ENCODE measurements around the gene DCC.
A peak's percentile ranks its signal among the peaks of the same experiment; 100 is the strongest.

DCC gene

GRCh38 chr18:52657043-52657805, 317.2 kb downstream of the DCC start:
- no peak for DNase-seq (ENCODE audit: low read depth)
- Histone ChIP-seq H3K9ac (ENCODE audit: low read length) (no peak overlapping the region), H3K9me3 (ENCODE audit: control insufficient read depth, low read length) (no peaks in the 10 kb centered on the region), H3K4me1 (ENCODE audit: control insufficient read depth, insufficient read depth, low read length) (no peaks in the 10 kb centered on the region), H3K27me3 (replicated peaks; ENCODE audit: control insufficient read depth, insufficient read depth, low read length) (no peaks in the 10 kb centered on the region), H3K36me3 (ENCODE audit: control insufficient read depth, insufficient read depth, low read length, severe bottlenecking) (no peaks in the 10 kb centered on the region), H3K4me3 (ENCODE audit: low read length) (no peak overlapping the region)

- Histone ChIP-seq H3K27me3 (replicated peaks; ENCODE audit: control insufficient read depth, insufficient read depth, low read length) (no peaks in the 10 kb centered on the region), H3K4me3 (ENCODE audit: low read length) (no peak overlapping the region), H3K9me3 (ENCODE audit: control insufficient read depth, low read length) (no peaks in the 10 kb centered on the region), H3K4me1 (ENCODE audit: control insufficient read depth, insufficient read depth, low read length) (no peaks in the 10 kb centered on the region), H3K9ac (ENCODE audit: low read length) (no peak overlapping the region), H3K36me3 (ENCODE audit: control insufficient read depth, insufficient read depth, low read length, severe bottlenecking) (no peaks in the 10 kb centered on the region)
- no peak for DNase-seq (ENCODE audit: low read depth)
These were observed 327.6 kb downstream of the DCC start for GRCh38 chr18:52667463-52668065.

- H3K4me3 ChIP-seq (ENCODE audit: low read length) = no peak overlapping the region
- no peaks in the 10 kb centered on the region for H3K36me3 ChIP-seq (ENCODE audit: control insufficient read depth, insufficient read depth, low read length, severe bottlenecking)
- no peaks in the 10 kb centered on the region for H3K4me1 ChIP-seq (ENCODE audit: control insufficient read depth, insufficient read depth, low read length)
- no peak overlapping the region for H3K9ac ChIP-seq (ENCODE audit: low read length)
- no peaks in the 10 kb centered on the region for H3K27me3 ChIP-seq (replicated peaks; ENCODE audit: control insufficient read depth, insufficient read depth, low read length)
- no peaks in the 10 kb centered on the region for H3K9me3 ChIP-seq (ENCODE audit: control insufficient read depth, low read length)
- DNase-seq (ENCODE audit: low read depth) = peak; percentile 69
These were observed 330.9 kb downstream of the DCC start for GRCh38 chr18:52670896-52671295.

- Histone ChIP-seq H3K36me3 (ENCODE audit: control insufficient read depth, insufficient read depth, low read length, severe bottlenecking) (no peaks in the 10 kb centered on the region), H3K4me1 (ENCODE audit: control insufficient read depth, insufficient read depth, low read length) (no peaks in the 10 kb centered on the region), H3K9me3 (ENCODE audit: control insufficient read depth, low read length) (no peaks in the 10 kb centered on the region), H3K27me3 (replicated peaks; ENCODE audit: control insufficient read depth, insufficient read depth, low read length) (no peaks in the 10 kb centered on the region), H3K9ac (ENCODE audit: low read length) (no peak overlapping the region), H3K4me3 (ENCODE audit: low read length) (no peak overlapping the region)
- DNase-seq (ENCODE audit: low read depth) = no peak
These were observed 338.0 kb downstream of the DCC start for GRCh38 chr18:52678034-52678433.

GRCh38 chr18:52678551-52678950, 338.6 kb downstream of the DCC start:
- Histone ChIP-seq H3K9ac (ENCODE audit: low read length) (no peak overlapping the region), H3K4me1 (ENCODE audit: control insufficient read depth, insufficient read depth, low read length) (no peaks in the 10 kb centered on the region), H3K9me3 (ENCODE audit: control insufficient read depth, low read length) (no peaks in the 10 kb centered on the region), H3K27me3 (replicated peaks; ENCODE audit: control insufficient read depth, insufficient read depth, low read length) (no peaks in the 10 kb centered on the region), H3K36me3 (ENCODE audit: control insufficient read depth, insufficient read depth, low read length, severe bottlenecking) (no peaks in the 10 kb centered on the region), H3K4me3 (ENCODE audit: low read length) (no peak overlapping the region)
- no peak for DNase-seq (ENCODE audit: low read depth)

GRCh38 chr18:52679354-52679753, 339.4 kb downstream of the DCC start:
- Histone ChIP-seq H3K4me3 (ENCODE audit: low read length) (no peak overlapping the region), H3K4me1 (ENCODE audit: control insufficient read depth, insufficient read depth, low read length) (no peaks in the 10 kb centered on the region), H3K27me3 (replicated peaks; ENCODE audit: control insufficient read depth, insufficient read depth, low read length) (no peaks in the 10 kb centered on the region), H3K9me3 (ENCODE audit: control insufficient read depth, low read length) (no peaks in the 10 kb centered on the region), H3K9ac (ENCODE audit: low read length) (no peak overlapping the region), H3K36me3 (ENCODE audit: control insufficient read depth, insufficient read depth, low read length, severe bottlenecking) (no peaks in the 10 kb centered on the region)
- DNase-seq (ENCODE audit: low read depth) = no peak

- H3K9ac ChIP-seq (ENCODE audit: low read length) = no peak overlapping the region
- no peaks in the 10 kb centered on the region for H3K9me3 ChIP-seq (ENCODE audit: control insufficient read depth, low read length)
- no peaks in the 10 kb centered on the region for H3K36me3 ChIP-seq (ENCODE audit: control insufficient read depth, insufficient read depth, low read length, severe bottlenecking)
- no peaks in the 10 kb centered on the region for H3K4me1 ChIP-seq (ENCODE audit: control insufficient read depth, insufficient read depth, low read length)
- H3K4me3 ChIP-seq (ENCODE audit: low read length) = no peak overlapping the region
- H3K27me3 ChIP-seq (replicated peaks; ENCODE audit: control insufficient read depth, insufficient read depth, low read length) = no peaks in the 10 kb centered on the region
- DNase-seq (ENCODE audit: low read depth) = no peak
These were observed 342.3 kb downstream of the DCC start for GRCh38 chr18:52682260-52682659.

GRCh38 chr18:52685316-52685715, 345.3 kb downstream of the DCC start:
- Histone ChIP-seq H3K9ac (ENCODE audit: low read length) (no peak overlapping the region), H3K4me3 (ENCODE audit: low read length) (no peak overlapping the region), H3K36me3 (ENCODE audit: control insufficient read depth, insufficient read depth, low read length, severe bottlenecking) (no peaks in the 10 kb centered on the region), H3K4me1 (ENCODE audit: control insufficient read depth, insufficient read depth, low read length) (no peaks in the 10 kb centered on the region), H3K9me3 (ENCODE audit: control insufficient read depth, low read length) (no peaks in the 10 kb centered on the region), H3K27me3 (replicated peaks; ENCODE audit: control insufficient read depth, insufficient read depth, low read length) (no peaks in the 10 kb centered on the region)
- DNase-seq (ENCODE audit: low read depth) = no peak

GRCh38 chr18:52691841-52692240, 351.8 kb downstream of the DCC start:
- H3K9ac ChIP-seq (ENCODE audit: low read length) = no peak overlapping the region
- no peaks in the 10 kb centered on the region for H3K36me3 ChIP-seq (ENCODE audit: control insufficient read depth, insufficient read depth, low read length, severe bottlenecking)
- no peak overlapping the region for H3K4me3 ChIP-seq (ENCODE audit: low read length)
- no peaks in the 10 kb centered on the region for H3K9me3 ChIP-seq (ENCODE audit: control insufficient read depth, low read length)
- no peaks in the 10 kb centered on the region for H3K4me1 ChIP-seq (ENCODE audit: control insufficient read depth, insufficient read depth, low read length)
- no peak for DNase-seq (ENCODE audit: low read depth)
- peaks cover 16% of the 10 kb centered on the region for H3K27me3 ChIP-seq (replicated peaks; ENCODE audit: control insufficient read depth, insufficient read depth, low read length)

GRCh38 chr18:52694804-52695203, 354.8 kb downstream of the DCC start:
- Histone ChIP-seq H3K4me1 (ENCODE audit: control insufficient read depth, insufficient read depth, low read length) (no peaks in the 10 kb centered on the region), H3K36me3 (ENCODE audit: control insufficient read depth, insufficient read depth, low read length, severe bottlenecking) (no peaks in the 10 kb centered on the region), H3K9ac (ENCODE audit: low read length) (no peak overlapping the region), H3K4me3 (ENCODE audit: low read length) (no peak overlapping the region), H3K27me3 (replicated peaks; ENCODE audit: control insufficient read depth, insufficient read depth, low read length) (peaks cover 16% of the 10 kb centered on the region), H3K9me3 (ENCODE audit: control insufficient read depth, low read length) (no peaks in the 10 kb centered on the region)
- peak; percentile 43 for DNase-seq (ENCODE audit: low read depth)

- H3K4me3 ChIP-seq (ENCODE audit: low read length) = no peak overlapping the region
- no peak overlapping the region for H3K9ac ChIP-seq (ENCODE audit: low read length)
- H3K4me1 ChIP-seq (ENCODE audit: control insufficient read depth, insufficient read depth, low read length) = no peaks in the 10 kb centered on the region
- H3K9me3 ChIP-seq (ENCODE audit: control insufficient read depth, low read length) = no peaks in the 10 kb centered on the region
- DNase-seq (ENCODE audit: low read depth) = no peak
- peaks cover 9% of the 10 kb centered on the region for H3K27me3 ChIP-seq (replicated peaks; ENCODE audit: control insufficient read depth, insufficient read depth, low read length)
- H3K36me3 ChIP-seq (ENCODE audit: control insufficient read depth, insufficient read depth, low read length, severe bottlenecking) = no peaks in the 10 kb centered on the region
These were observed 360.1 kb downstream of the DCC start for GRCh38 chr18:52700116-52700515.

GRCh38 chr18:52700816-52701215, 360.8 kb downstream of the DCC start:
- peaks cover 5% of the 10 kb centered on the region for H3K27me3 ChIP-seq (replicated peaks; ENCODE audit: control insufficient read depth, insufficient read depth, low read length)
- no peak for DNase-seq (ENCODE audit: low read depth)
- H3K9ac ChIP-seq (ENCODE audit: low read length) = no peak overlapping the region
- H3K36me3 ChIP-seq (ENCODE audit: control insufficient read depth, insufficient read depth, low read length, severe bottlenecking) = no peaks in the 10 kb centered on the region
- H3K4me1 ChIP-seq (ENCODE audit: control insufficient read depth, insufficient read depth, low read length) = no peaks in the 10 kb centered on the region
- H3K4me3 ChIP-seq (ENCODE audit: low read length) = no peak overlapping the region
- H3K9me3 ChIP-seq (ENCODE audit: control insufficient read depth, low read length) = no peaks in the 10 kb centered on the region

Data from adipocyte (in vitro differentiated cells).